ENCODE results near the gene RNF217. TPM values are rescaled to one million over a fixed set of nuclear protein-coding genes. Genes with fewer than 3 reads are reported as not detected.
"Not testable (repeated sequence)": the region's sequence is repeated elsewhere in the genome, so short reads cannot be mapped to it uniquely, and the experiment has no call there.

The RNF217 gene, protein sequence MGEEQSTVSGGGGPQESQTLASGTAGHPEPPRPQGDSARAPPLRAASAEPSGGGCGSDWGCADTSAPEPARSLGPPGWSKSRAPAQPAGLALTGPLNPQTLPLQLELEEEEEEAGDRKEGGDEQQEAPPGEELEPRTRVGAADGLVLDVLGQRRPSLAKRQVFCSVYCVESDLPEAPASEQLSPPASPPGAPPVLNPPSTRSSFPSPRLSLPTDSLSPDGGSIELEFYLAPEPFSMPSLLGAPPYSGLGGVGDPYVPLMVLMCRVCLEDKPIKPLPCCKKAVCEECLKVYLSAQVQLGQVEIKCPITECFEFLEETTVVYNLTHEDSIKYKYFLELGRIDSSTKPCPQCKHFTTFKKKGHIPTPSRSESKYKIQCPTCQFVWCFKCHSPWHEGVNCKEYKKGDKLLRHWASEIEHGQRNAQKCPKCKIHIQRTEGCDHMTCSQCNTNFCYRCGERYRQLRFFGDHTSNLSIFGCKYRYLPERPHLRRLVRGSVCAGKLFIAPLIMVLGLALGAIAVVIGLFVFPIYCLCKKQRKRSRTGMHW
- 14.2 and 16.3 TPM in 2 replicates for total RNA-seq

- Histone ChIP-seq H3K4me3 (ENCODE audit: low read depth, low read length) (peak within 1 kb of the TSS; percentile 65), H3K36me3 (ENCODE audit: control insufficient read depth, insufficient read depth, low read length) (no peaks in the 10 kb centered on the region), H3K27me3 (ENCODE audit: control insufficient read depth, insufficient read depth, low read length) (no peaks in the 10 kb centered on the region)
- peak; percentile 49 for DNase-seq (ENCODE audit: low read depth)
- FAIRE-seq = no peak
- peak; percentile 2 for TF ChIP-seq CTCF (IDR thresholded peaks at IDR 0.05; ENCODE audit: insufficient read depth, low read length, severe bottlenecking)
Observed at GRCh38 chr6:124961777-124962638, at the start of gene RNF217. RNF217 (plus strand) TSS chr6:124962437; CDS start chr6:124962545, 108 bp downstream.

- Histone ChIP-seq H3K36me3 (ENCODE audit: control insufficient read depth, insufficient read depth, low read length) (no peaks in the 10 kb centered on the region), H3K4me3 (ENCODE audit: low read depth, low read length) (no peak overlapping the region), H3K27me3 (ENCODE audit: control insufficient read depth, insufficient read depth, low read length) (no peaks in the 10 kb centered on the region)
- DNase-seq (ENCODE audit: low read depth) (no peak), FAIRE-seq (no peak)
- TF ChIP-seq CTCF (IDR thresholded peaks at IDR 0.05; ENCODE audit: insufficient read depth, low read length, severe bottlenecking) = no peak
Observed at GRCh38 chr6:124913056-124913455, 49.2 kb upstream of the RNF217 start.

DNA sequence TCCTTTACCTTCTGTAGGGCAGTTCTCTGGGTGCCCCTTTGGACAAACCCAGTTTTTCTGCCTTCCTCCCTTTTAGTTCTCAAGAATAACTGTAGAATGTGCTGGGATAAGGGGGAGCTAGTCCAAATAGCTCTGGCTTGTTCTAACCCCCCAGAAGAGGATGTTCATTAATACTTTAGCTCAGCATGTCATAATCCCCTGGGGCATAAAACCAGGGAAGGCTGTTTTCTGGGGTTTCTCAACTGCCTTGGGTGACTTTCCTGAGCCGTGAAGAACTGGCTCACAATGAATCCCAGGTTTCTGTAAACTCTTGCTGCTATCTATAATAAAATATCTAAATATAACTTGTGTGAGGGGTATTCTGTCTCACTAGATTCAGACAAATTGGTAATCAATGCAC, 44.5 kb upstream of the RNF217 start:
- Histone ChIP-seq H3K27me3 (ENCODE audit: control insufficient read depth, insufficient read depth, low read length) (no peaks in the 10 kb centered on the region), H3K36me3 (ENCODE audit: control insufficient read depth, insufficient read depth, low read length) (no peaks in the 10 kb centered on the region), H3K4me3 (ENCODE audit: low read depth, low read length) (no peak overlapping the region)
- no peak for DNase-seq (ENCODE audit: low read depth)
- FAIRE-seq = no peak
- TF ChIP-seq CTCF (IDR thresholded peaks at IDR 0.05; ENCODE audit: insufficient read depth, low read length, severe bottlenecking) = no peak

GRCh38 chr6:124919703-124920102, 42.5 kb upstream of the RNF217 start:
- not testable (repeated sequence) for H3K27me3 ChIP-seq (ENCODE audit: control insufficient read depth, insufficient read depth, low read length); DNase-seq (ENCODE audit: low read depth); FAIRE-seq

GRCh38 chr6:124924333-124924759, 37.9 kb upstream of the RNF217 start:
- DNase-seq (ENCODE audit: low read depth) = no peak
- TF ChIP-seq CTCF (IDR thresholded peaks at IDR 0.05; ENCODE audit: insufficient read depth, low read length, severe bottlenecking) = no peak
- H3K27me3 ChIP-seq (ENCODE audit: control insufficient read depth, insufficient read depth, low read length) = no peaks in the 10 kb centered on the region
- no peak for FAIRE-seq
- no peak overlapping the region for H3K4me3 ChIP-seq (ENCODE audit: low read depth, low read length)
- no peaks in the 10 kb centered on the region for H3K36me3 ChIP-seq (ENCODE audit: control insufficient read depth, insufficient read depth, low read length)

More at GRCh38 chr6:124919703-124920102, 42.5 kb upstream of the RNF217 start:
- not testable (repeated sequence) for H3K36me3 ChIP-seq (ENCODE audit: control insufficient read depth, insufficient read depth, low read length); H3K4me3 ChIP-seq (ENCODE audit: low read depth, low read length)

GRCh38 chr6:124926435-124926834, 35.8 kb upstream of the RNF217 start:
- DNase-seq (ENCODE audit: low read depth) (no peak), FAIRE-seq (no peak)
- Histone ChIP-seq H3K4me3 (ENCODE audit: low read depth, low read length) (no peak overlapping the region), H3K27me3 (ENCODE audit: control insufficient read depth, insufficient read depth, low read length) (no peaks in the 10 kb centered on the region), H3K36me3 (ENCODE audit: control insufficient read depth, insufficient read depth, low read length) (no peaks in the 10 kb centered on the region)
- TF ChIP-seq CTCF (IDR thresholded peaks at IDR 0.05; ENCODE audit: insufficient read depth, low read length, severe bottlenecking) = no peak
